NCI-H510A treated with DMSO at 0.1 percent for 48 hours (cell line): ENCODE results near the gene IL12RB1.
"Not testable (repeated sequence)": the region's sequence is repeated elsewhere in the genome, so short reads cannot be mapped to it uniquely, and the experiment has no call there.

Experiments
- DNase-seq: peaks from one replicate; lab custom pipeline; 2025; lab: John Stamatoyannopoulos, UW

Gene IL12RB1

GRCh38 chr19:18089726-18090125 is 3.0 kb upstream of the IL12RB1 start:
- no peak for DNase-seq

GRCh38 chr19:18089096-18089541 is 2.4 kb upstream of the IL12RB1 start:
- not testable (repeated sequence) for DNase-seq

- no peak for DNase-seq
These were observed 854 bp downstream of the IL12RB1 start for GRCh38 chr19:18085702-18086457.

GRCh38 chr19:18083929-18084684 is 2.6 kb downstream of the IL12RB1 start:
- no peak for DNase-seq

GRCh38 chr19:18074192-18074591 is 12.5 kb downstream of the IL12RB1 start:
- DNase-seq: peak; percentile 11

- no peak for DNase-seq
These were observed 13.5 kb downstream of the IL12RB1 start for GRCh38 chr19:18073197-18073596.

GRCh38 chr19:18072335-18072734 is 14.4 kb downstream of the IL12RB1 start:
- DNase-seq: no peak

GRCh38 chr19:18070181-18070580 is 16.6 kb downstream of the IL12RB1 start:
- no peak for DNase-seq

GRCh38 chr19:18069383-18069782 is 17.4 kb downstream of the IL12RB1 start:
- no peak for DNase-seq

- no peak for DNase-seq
These were observed 18.3 kb downstream of the IL12RB1 start for GRCh38 chr19:18068395-18068794.

- no peak for DNase-seq
These were observed 21.6 kb downstream of the IL12RB1 start for GRCh38 chr19:18065173-18065495.

- no peak for DNase-seq
These were observed 23.3 kb downstream of the IL12RB1 start for GRCh38 chr19:18063463-18063862.

- peak; percentile 17 for DNase-seq
These were observed 24.7 kb downstream of the IL12RB1 start for GRCh38 chr19:18062028-18062427.

- DNase-seq: no peak
These were observed 26.3 kb downstream of the IL12RB1 start for GRCh38 chr19:18060472-18060871.

GRCh38 chr19:18059902-18060301 is 26.8 kb downstream of the IL12RB1 start:
- DNase-seq: no peak

GRCh38 chr19:18059297-18059696 is 27.4 kb downstream of the IL12RB1 start:
- no peak for DNase-seq

GRCh38 chr19:18058208-18059009 is 28.3 kb downstream of the IL12RB1 start:
- peak; percentile 66 for DNase-seq

GRCh38 chr19:18057557-18057956 is 29.2 kb downstream of the IL12RB1 start:
- DNase-seq: no peak

- no peak for DNase-seq
These were observed 30.8 kb downstream of the IL12RB1 start for GRCh38 chr19:18055967-18056366.

GRCh38 chr19:18053576-18054219 is 33.0 kb downstream of the IL12RB1 start:
- DNase-seq: no peak

- no peak for DNase-seq
These were observed 34.8 kb downstream of the IL12RB1 start for GRCh38 chr19:18051887-18052286.

- DNase-seq: no peak
These were observed 37.3 kb downstream of the IL12RB1 start for GRCh38 chr19:18049385-18049784.
